ENCODE measurements around the gene ANKRD26. TPM values are rescaled to one million over a fixed set of nuclear protein-coding genes. Genes with fewer than 3 reads are reported as not detected.

ANKRD26 gene
- total and polyA plus RNA-seq, 9 of the 15 experiments (the other 6 are each of a cell fraction or from before 2014, with no cell fraction given), result 2.3 to 12.3 (median 4.9) TPM

GRCh38 chr10:27065084-27065483 lies 35.2 kb downstream of the ANKRD26 start:
- Histone ChIP-seq H3K27ac (ENCODE audit: extremely low read depth, low read depth, low read length) (no peak overlapping the region), H3K36me3 (ENCODE audit: control insufficient read depth, insufficient read depth, low read length) (peaks cover 11% of the 10 kb centered on the region; the same call in 2 of the 3 replicates), H3K4me1 (replicated peaks in 1 of 2; ENCODE audit: control insufficient read depth in 2 of 2, insufficient read depth in 2 of 2, low read length in 2 of 2) (no peaks in the 10 kb centered on the region; a peak in 1 of 5 replicates), H3K9me1 (ENCODE audit: control insufficient read depth, insufficient read depth, low read length) (no peaks in the 10 kb centered on the region), H3K4me2 (ENCODE audit: insufficient read depth, low read length) (no peak overlapping the region), H3K4me3 (no peak overlapping the region), H3K9me3 (replicated peaks; ENCODE audit: control insufficient read depth, insufficient read depth, low read depth, low read length) (no peaks in the 10 kb centered on the region), H4K20me1 (replicated peaks; ENCODE audit: control insufficient read depth, insufficient read depth, low read length) (no peaks in the 10 kb centered on the region), H2AFZ (ENCODE audit: low read depth, low read length) (no peak overlapping the region), H3K27me3 (ENCODE audit: control insufficient read depth in 2 of 2, insufficient read depth in 2 of 2, low read length in 2 of 2) (no peaks in the 10 kb centered on the region), H3K9ac (ENCODE audit: insufficient read depth in 1 of 2, low read depth in 2 of 2, low read length in 2 of 2) (no peak overlapping the region), H3K79me2 (ENCODE audit: control insufficient read depth, insufficient read depth, low read length) (no peaks in the 10 kb centered on the region)
- TF ChIP-seq MTA1 (IDR thresholded peaks at IDR 0.05; ENCODE audit: borderline replicate concordance) (no peak), POU5F1 (IDR thresholded peaks at IDR 0.05; ENCODE audit: borderline replicate concordance, low read depth, low read length, partially characterized antibody) (no peak), NBN (IDR thresholded peaks at IDR 0.05; ENCODE audit: low read depth) (no peak), MAFG (tag; conservative IDR thresholded peaks at IDR 0.05) (no peak), REST (IDR thresholded peaks at IDR 0.05; ENCODE audit: borderline replicate concordance) (no peak), REST (CRISPR knock-in tag; IDR thresholded peaks at IDR 0.05; ENCODE audit: low read depth) (no peak), YBX1 (IDR thresholded peaks at IDR 0.05) (no peak), ZNF785 (CRISPR knock-in tag; IDR thresholded peaks at IDR 0.05) (no peak), ZFP30 (CRISPR knock-in tag; IDR thresholded peaks at IDR 0.05; ENCODE audit: borderline replicate concordance) (no peak), ZNF146 (CRISPR knock-in tag; IDR thresholded peaks at IDR 0.05; ENCODE audit: unreplicated experiment) (no peak), SPI1 (IDR thresholded peaks at IDR 0.05; ENCODE audit: borderline replicate concordance, low read depth, low read length) (no peak)
- TF ChIP-seq, protein P1, sequence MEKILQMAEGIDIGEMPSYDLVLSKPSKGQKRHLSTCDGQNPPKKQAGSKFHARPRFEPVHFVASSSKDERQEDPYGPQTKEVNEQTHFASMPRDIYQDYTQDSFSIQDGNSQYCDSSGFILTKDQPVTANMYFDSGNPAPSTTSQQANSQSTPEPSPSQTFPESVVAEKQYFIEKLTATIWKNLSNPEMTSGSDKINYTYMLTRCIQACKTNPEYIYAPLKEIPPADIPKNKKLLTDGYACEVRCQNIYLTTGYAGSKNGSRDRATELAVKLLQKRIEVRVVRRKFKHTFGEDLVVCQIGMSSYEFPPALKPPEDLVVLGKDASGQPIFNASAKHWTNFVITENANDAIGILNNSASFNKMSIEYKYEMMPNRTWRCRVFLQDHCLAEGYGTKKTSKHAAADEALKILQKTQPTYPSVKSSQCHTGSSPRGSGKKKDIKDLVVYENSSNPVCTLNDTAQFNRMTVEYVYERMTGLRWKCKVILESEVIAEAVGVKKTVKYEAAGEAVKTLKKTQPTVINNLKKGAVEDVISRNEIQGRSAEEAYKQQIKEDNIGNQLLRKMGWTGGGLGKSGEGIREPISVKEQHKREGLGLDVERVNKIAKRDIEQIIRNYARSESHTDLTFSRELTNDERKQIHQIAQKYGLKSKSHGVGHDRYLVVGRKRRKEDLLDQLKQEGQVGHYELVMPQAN (IDR thresholded peaks at IDR 0.05; ENCODE audit: borderline replicate concordance), result no peak
- no peak for DNase-seq (ENCODE audit: extremely low read depth in 1 of 4, low spot score in 3 of 4)
- BruUV-seq (replicated peaks), result no TSS peak
- ChIA-PET CTCF (ENCODE audit: low intra/inter-chr PET ratio) (no interaction called here), POLR2A (no interaction called here)
- intact Hi-C loops (cut with micrococcal nuclease) (no loop called here), in situ Hi-C loops (cut with MboI) (no loop called here)
- FAIRE-seq, result no peak
- ATAC-seq, result no peak
- 76% methylated on average over 2 of the region's 2 CpGs for WGBS (ENCODE audit: insufficient coverage, low coverage, missing lambda C conversion rate)

Measured in K562 (cell line).